Smooth muscle cell (in vitro differentiated cells): ENCODE measurements around the gene WDR43. TPM values are rescaled to one million over a fixed set of nuclear protein-coding genes. Genes with fewer than 3 reads are reported as not detected.

Experiments
- DNase-seq: peaks from one replicate; lab custom pipeline; 2025; ENCODE audit not compliant: unreplicated experiment; lab: John Stamatoyannopoulos, UW
- H2AFZ ChIP-seq: fragments of 200-600 bp; sonication (generic); 2 replicates; pipeline ENCODE4 v1.6.0; 2016; ENCODE audit warnings: antibody characterized with exemption, low read depth, mild to moderate bottlenecking
- H3F3A ChIP-seq: fragments of 200-600 bp; sonication (generic); 2 replicates; pipeline ENCODE4 v1.6.0; 2017; ENCODE audit warnings: antibody characterized with exemption, low read depth
- H3K27ac ChIP-seq: fragments of 200-600 bp; sonication (generic); 2 replicates; pipeline ENCODE4 v1.5.1; 2016; ENCODE audit warnings: low read depth, mild to moderate bottlenecking
- H3K27me3 ChIP-seq: fragments of 200-600 bp; sonication (generic); 2 replicates; pipeline ENCODE4 v1.6.1; 2016; ENCODE audit warnings: low read depth, mild to moderate bottlenecking
- H3K36me3 ChIP-seq: fragments of 200-600 bp; sonication (generic); 2 replicates; pipeline ENCODE4 v1.5.1; 2016; ENCODE audit warnings: low read depth
- H3K4me1 ChIP-seq: fragments of 200-600 bp; sonication (generic); 2 replicates; pipeline ENCODE4 v1.5.1; 2016; ENCODE audit warnings: low read depth
- H3K4me2 ChIP-seq: fragments of 200-600 bp; sonication (generic); 2 replicates; pipeline ENCODE4 v1.6.0; 2016; ENCODE audit warnings: mild to moderate bottlenecking
- H3K4me3 ChIP-seq: fragments of 200-600 bp; sonication (generic); 2 replicates; pipeline ENCODE4 v1.5.1; 2016; ENCODE audit warnings: mild to moderate bottlenecking
- H3K79me2 ChIP-seq: fragments of 200-600 bp; sonication (generic); 2 replicates; pipeline ENCODE4 v1.6.0; 2016; ENCODE audit warnings: low read depth, mild to moderate bottlenecking
- H3K9ac ChIP-seq: fragments of 200-600 bp; sonication (generic); 2 replicates; pipeline ENCODE4 v1.6.0; 2016; ENCODE audit warnings: low read depth
- H3K9me3 ChIP-seq: fragments of 200-600 bp; sonication (generic); replicated peaks from 2 replicates; pipeline ENCODE4 v1.5.1; 2016; ENCODE audit warnings: low read depth
- H4K20me1 ChIP-seq: fragments of 200-600 bp; sonication (generic); 2 replicates; pipeline ENCODE4 v1.6.0; 2016; ENCODE audit warnings: low read depth
- WGBS: methylation state at CpG from one replicate; pipeline ENCODE4 v1.1.7; 2016; ENCODE audit warnings: low lambda C conversion rate; 5-methylcytosine and 5-hydroxymethylcytosine counted together
- polyA plus RNA-seq: library from polyadenylated mRNA; unstranded; fragments of >200 nt; fragmentation: Nextera tagmentation; extraction: Ambion mirVana; gene quantifications from 2 replicates; pipeline ENCODE4 v1.2.1, GENCODE V29; 2016
- total RNA-seq: library from RNA; depleted of rRNA; stranded (reverse); fragments of >200 nt; gene quantifications from 2 replicates; pipeline ENCODE4 v1.2.3, GENCODE V29; 2014
- TF ChIP-seq, protein P1 (sequence below): fragments of 200-600 bp; sonication (generic); IDR thresholded peaks from 2 replicates; pipeline ENCODE4 v1.5.1; 2017; ENCODE audit warnings: borderline replicate concordance, mild to moderate bottlenecking, antibody characterized with exemption; ENCODE audit not compliant: insufficient read depth, poor library complexity, severe bottlenecking

WDR43 gene
- total and polyA plus RNA-seq, 2 experiments from 2014 or later, result 12.5 to 37.8 TPM

DNA sequence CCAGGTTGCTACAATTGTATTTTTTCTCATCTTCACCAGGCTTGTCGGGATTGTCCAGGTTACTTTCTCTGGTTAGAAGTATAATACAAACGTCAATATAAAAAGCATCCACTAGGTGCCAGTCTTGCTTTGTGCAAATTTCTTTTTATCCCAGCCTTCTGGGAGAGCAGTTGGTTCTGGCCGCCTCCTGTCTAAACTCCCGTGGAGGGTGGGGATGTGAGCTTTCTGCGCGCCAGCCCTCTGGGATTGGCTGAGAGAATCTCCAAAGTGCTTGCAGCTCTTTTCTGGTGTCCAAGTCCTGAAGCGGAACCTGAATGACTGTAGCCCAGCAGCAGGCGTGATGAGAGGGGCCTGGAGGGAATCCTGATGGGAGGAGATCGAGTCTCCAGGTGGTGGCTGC is 64.2 kb downstream of the WDR43 start:
- Histone ChIP-seq H3K9me3 (no peaks in the 10 kb centered on the region), H3K4me1 (peaks cover 6% of the 10 kb centered on the region), H3K27me3 (no peaks in the 10 kb centered on the region), H3K27ac (no peak overlapping the region), H3K36me3 (no peaks in the 10 kb centered on the region), H3F3A (no peaks in the 10 kb centered on the region), H2AFZ (no peak overlapping the region), H4K20me1 (no peaks in the 10 kb centered on the region), H3K79me2 (no peaks in the 10 kb centered on the region), H3K4me2 (peak overlapping the region; percentile 60), H3K9ac (no peak overlapping the region), H3K4me3 (no peak overlapping the region)
- DNase-seq, result no peak
- 26% methylated on average over 9 of the region's 9 CpGs for WGBS
- TF ChIP-seq, protein P1, sequence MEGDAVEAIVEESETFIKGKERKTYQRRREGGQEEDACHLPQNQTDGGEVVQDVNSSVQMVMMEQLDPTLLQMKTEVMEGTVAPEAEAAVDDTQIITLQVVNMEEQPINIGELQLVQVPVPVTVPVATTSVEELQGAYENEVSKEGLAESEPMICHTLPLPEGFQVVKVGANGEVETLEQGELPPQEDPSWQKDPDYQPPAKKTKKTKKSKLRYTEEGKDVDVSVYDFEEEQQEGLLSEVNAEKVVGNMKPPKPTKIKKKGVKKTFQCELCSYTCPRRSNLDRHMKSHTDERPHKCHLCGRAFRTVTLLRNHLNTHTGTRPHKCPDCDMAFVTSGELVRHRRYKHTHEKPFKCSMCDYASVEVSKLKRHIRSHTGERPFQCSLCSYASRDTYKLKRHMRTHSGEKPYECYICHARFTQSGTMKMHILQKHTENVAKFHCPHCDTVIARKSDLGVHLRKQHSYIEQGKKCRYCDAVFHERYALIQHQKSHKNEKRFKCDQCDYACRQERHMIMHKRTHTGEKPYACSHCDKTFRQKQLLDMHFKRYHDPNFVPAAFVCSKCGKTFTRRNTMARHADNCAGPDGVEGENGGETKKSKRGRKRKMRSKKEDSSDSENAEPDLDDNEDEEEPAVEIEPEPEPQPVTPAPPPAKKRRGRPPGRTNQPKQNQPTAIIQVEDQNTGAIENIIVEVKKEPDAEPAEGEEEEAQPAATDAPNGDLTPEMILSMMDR, result peak; percentile 72

DNA sequence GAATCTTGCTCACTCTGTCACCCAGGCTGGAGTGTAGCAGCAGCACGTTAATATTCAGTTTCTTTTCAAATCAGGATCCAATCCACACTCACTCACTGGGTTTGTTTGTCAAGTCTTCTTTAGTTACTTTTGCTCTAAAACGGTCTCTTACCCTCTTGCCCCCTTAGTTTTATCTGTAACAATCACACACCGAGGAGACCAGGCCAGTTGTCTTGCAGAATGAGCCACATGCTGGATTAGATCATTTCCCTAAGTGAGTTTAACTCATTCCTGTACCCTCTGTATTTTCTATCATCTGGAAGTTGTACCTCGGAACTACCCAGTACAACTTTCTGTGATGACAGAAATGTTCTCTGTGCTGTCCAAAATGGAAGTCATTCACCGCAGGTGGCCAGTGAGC is 65.9 kb downstream of the WDR43 start:
- no peak overlapping the region for H3K4me3 ChIP-seq
- no peak overlapping the region for H3K9ac ChIP-seq
- no peak overlapping the region for H2AFZ ChIP-seq
- H3K27ac ChIP-seq, result no peak overlapping the region
- DNase-seq, result no peak
- H4K20me1 ChIP-seq, result no peaks in the 10 kb centered on the region
- H3K9me3 ChIP-seq, result no peaks in the 10 kb centered on the region
- H3K4me2 ChIP-seq, result no peak overlapping the region
- peaks cover 6% of the 10 kb centered on the region for H3K4me1 ChIP-seq
- H3K27me3 ChIP-seq, result no peaks in the 10 kb centered on the region
- no peaks in the 10 kb centered on the region for H3F3A ChIP-seq
- H3K79me2 ChIP-seq, result no peaks in the 10 kb centered on the region
- 51% methylated on average over 5 of the region's 5 CpGs for WGBS
- TF ChIP-seq, protein P1, result no peak
- no peaks in the 10 kb centered on the region for H3K36me3 ChIP-seq

DNA sequence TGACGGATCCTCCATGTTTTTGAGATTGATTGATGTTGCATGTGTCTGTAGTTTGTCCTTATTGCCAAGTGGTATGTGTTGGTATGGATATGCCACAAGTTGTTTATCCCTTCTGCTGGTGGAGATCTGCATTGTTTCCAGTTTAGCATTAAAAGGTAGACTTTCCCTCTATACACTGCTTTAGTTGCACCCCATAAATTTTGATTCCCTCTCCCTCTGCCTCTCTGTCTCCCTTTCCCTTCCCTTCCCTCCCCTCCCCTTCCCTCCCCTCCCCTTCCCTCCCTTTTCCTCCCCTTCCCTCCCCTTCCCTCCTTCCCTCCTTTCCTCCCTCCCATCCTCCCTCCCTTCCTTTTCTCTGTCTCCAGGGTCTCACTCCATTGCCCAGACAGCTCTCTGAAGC is 68.0 kb downstream of the WDR43 start:
- no peaks in the 10 kb centered on the region for H3K4me1 ChIP-seq
- H3K4me3 ChIP-seq, result no peak overlapping the region
- no peak overlapping the region for H3K27ac ChIP-seq
- H3K4me2 ChIP-seq, result no peak overlapping the region
- no peak overlapping the region for H3K9ac ChIP-seq
- H4K20me1 ChIP-seq, result no peaks in the 10 kb centered on the region
- H3K36me3 ChIP-seq, result no peaks in the 10 kb centered on the region
- H3K9me3 ChIP-seq, result no peaks in the 10 kb centered on the region
- no peaks in the 10 kb centered on the region for H3K79me2 ChIP-seq
- no peak overlapping the region for H2AFZ ChIP-seq
- no peaks in the 10 kb centered on the region for H3K27me3 ChIP-seq
- TF ChIP-seq, protein P1, result no peak
- no peaks in the 10 kb centered on the region for H3F3A ChIP-seq
- DNase-seq, result no peak
- 93% methylated on average over 1 of the region's 1 CpG for WGBS

DNA sequence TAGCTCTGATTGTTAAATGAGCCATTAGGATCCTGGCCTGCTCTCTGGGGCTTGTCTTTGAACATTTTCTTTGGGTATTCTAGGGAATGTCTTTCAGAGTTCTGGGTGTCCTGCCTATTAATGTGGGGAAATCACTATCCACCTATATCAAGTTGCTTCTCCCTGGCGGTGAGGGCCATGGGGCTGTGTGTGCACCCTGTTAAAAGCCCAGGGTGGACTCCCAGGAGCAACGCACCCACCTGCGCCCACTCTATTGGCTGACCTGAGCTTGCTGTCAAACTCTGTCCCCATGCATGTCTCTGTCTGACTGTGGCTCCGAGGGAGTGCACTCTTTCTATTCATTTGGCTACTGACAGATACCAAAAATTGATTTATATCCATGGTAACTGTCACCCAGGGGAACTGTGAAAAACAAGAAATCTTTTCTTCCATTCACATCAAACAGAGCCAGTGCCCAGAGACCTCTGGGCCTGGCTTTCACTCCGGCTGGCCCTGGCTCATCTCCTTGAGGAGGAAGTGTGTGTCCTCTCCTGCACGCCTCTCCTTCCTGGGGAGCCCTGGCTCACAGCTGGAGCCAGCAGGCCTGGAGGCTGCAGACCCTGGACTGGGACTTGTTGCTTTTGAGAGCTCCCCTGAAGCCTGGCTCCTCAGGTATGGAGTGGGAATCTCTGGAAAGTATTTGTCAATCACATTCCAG is 76.1 kb downstream of the WDR43 start:
- WGBS, result 81% methylated on average over 6 of the region's 6 CpGs

More for the DNA sequence above, 76.1 kb downstream of the WDR43 start:
- Histone ChIP-seq H3K4me3 (no peak overlapping the region), H3K27me3 (no peaks in the 10 kb centered on the region), H4K20me1 (no peaks in the 10 kb centered on the region), H3K9me3 (no peaks in the 10 kb centered on the region), H3F3A (no peaks in the 10 kb centered on the region), H3K79me2 (no peaks in the 10 kb centered on the region), H2AFZ (no peak overlapping the region), H3K9ac (no peak overlapping the region), H3K4me2 (no peak overlapping the region), H3K27ac (no peak overlapping the region), H3K4me1 (no peaks in the 10 kb centered on the region), H3K36me3 (no peaks in the 10 kb centered on the region)
- no peak for DNase-seq
- TF ChIP-seq, protein P1, result no peak
